Activated CD8-positive, alpha-beta memory T cell treated with anti-CD3 and anti-CD28 coated beads, Interleukin-2, amount 50 U/mL, for 48 hours (primary cell): ENCODE measurements around the gene MB21D2.

Experiments used
- DNase-seq: peaks from one replicate; pipeline ENCODE4 v3.0.0-alpha.2; 2020

The MB21D2 gene

DNA sequence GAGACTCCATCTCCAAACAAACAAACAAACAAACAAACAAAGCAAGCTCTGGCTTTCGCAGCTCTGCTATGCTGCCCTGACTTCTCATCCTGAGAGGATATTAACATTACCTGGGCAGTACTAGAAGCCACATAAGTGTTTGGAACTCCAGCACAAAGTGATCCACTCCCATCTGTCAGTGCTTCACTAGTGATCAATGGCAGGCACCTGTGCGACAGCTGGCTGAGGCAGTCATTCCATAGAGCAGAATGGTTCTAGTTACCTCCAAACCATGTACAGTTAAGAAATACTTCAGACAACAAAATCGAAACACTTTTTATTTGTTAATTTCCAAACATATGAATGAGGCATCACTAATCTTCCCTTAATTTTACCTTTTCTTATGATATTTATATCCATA, 2.8 kb upstream of the MB21D2 start:
- no peak for DNase-seq

DNA sequence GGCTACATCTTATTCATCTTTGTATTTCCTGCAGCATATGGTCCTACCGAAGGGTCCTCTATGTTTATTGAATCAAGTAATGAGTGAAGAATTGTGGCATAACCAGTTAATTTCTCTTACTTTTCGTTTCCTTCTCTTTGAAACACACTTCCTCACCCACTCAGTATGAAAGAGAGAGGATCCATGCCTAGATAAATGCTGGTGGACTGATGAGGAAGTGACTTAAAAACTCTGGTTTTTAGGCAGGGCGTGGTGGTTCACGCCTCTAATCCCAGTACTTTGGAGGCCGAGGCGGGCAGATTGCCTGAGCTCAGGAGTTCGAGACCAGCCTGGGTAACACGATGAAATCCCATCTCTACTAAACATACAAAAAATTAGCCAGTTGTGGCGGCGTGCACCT, 2.2 kb upstream of the MB21D2 start:
- no peak for DNase-seq

DNA sequence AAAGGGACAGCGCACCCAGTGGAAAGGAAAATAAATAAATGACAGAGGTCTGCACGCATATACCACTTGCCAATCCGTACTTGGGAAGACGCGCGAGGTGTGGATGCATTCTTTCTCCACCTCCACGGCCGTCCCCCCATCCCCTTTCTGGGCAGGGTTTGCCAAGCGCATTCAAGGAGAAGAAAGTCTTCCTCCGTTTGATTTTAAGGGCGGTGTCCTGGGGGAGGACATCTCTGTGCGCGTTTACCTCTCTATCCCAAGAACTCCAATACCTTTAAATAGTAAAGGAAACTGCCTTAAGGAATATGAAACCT, 576 bp upstream of the MB21D2 start:
- DNase-seq: no peak

DNA sequence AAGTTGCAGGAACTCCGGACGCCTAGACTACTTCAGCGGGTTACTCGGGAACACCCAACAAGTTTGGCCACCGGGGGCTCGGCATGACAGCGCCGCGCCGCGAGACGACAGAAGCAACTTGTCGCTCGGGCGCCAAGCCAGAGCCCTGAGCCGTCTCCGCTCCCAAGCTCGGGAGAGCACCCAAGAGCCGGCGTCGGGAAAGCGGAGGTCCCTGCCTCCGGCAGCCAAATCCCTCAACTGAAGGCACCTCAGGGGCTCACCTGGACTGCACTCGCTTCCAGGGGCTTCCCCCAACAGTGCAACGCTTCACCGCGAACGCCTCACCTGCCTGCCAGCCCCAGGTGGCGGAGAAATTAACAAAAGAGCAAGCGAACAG, 640 bp downstream of the MB21D2 start:
- peak; percentile 64 for DNase-seq

DNA sequence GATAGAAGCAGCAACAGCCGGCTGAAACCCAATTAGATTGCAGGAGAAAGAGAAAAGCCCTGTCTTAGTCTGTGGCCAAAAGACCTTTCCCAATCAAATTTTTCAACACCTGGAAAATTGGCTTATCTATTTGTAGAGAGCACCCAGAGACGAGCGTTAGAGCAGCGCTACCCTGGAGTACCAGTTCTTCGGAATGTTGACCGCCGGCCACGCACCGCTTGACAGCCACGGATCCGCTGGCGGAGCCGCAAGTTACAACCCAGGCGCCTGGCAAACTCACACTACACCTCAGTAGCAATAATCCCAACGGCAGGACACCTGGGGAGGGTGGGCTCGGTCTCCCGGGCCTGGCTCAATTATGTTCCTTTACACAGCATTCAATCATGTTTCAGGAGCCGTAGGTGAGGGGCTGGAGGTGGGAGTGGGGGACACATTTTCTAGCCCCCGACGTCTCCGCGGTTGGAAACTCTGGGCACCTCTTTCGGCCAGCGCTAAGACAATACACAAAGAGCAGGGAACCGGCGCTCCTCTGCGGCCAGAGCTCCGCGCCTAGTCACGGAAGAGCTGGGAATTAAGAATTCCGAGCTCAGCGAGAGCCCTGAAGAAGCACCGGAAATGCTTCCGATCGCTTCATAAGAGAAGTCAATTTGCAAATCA, 1.2 kb downstream of the MB21D2 start:
- no peak for DNase-seq

DNA sequence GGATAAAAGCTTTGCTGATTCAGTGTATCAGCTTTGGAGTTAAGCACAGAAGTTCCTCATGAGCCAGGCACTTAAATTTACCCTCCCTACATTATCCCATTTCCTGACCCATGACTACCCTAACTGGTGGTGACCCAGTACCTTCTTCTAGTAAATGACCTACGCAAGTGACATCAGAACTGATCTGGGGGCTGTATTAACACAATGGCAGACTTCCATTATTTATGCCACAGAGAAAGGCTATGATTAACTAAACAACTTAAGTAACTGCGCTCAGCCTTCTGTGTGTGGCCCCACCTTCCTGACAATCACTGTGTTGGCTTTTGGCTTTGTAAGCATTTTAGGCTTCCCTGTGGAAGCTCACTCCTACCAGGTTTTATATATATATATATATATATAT, 1.9 kb downstream of the MB21D2 start:
- no peak for DNase-seq

DNA sequence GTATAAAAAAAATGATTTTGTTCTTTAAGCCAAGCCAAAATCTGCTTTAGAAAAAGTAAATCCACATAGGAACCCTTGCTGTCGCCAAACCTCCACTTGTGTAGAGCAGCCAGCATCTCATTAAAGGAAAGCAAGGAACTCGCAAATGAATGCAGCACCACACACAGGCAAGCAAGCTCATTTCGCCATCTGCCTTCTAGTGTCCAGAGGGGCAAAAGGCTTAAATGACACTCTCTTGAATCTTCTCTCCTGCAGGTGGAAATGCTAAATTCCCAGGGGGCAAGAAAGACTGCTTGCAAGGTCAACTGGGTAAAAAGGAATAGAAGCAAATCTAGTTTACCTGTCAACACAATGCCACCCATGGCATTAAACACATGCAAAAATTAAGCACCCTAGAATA, 2.4 kb downstream of the MB21D2 start:
- DNase-seq: no peak

DNA sequence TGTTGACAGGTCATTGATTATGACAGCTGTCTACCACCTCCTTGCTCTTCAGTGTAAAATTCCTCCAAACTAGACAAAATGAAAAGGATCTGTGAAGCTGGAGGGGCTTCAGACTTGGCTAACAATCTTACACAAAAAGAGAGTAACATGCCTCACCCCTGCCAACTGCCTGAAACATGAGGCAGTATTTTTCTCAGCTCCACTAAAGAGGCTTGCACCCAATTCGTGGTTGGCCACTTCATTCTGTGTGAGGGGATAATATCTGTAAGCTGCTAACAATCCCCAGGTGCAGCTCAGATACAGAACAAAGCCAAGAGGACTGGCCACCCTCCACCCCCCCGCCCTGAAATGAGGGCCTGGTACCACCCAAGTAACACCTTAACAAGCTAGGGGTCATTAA, 2.8 kb downstream of the MB21D2 start:
- no peak for DNase-seq

DNA sequence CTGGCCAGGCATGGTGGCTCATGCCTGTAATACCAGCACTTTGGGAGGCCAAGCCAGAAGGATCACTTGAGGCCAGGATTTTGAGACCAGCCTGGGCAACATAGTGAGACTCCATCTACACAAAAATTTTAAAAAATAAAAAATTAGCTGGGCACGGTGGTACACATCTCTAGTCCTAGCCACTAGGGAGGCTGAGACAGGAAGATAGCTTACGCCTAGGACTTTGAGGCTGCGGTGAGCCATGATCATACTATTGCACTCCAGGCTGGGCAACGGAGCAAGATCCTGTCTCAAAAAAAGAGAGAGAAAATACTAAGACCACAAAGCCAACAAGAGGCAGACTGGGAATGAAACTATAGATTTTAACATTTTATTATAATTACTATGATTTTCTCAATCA, 4.1 kb downstream of the MB21D2 start:
- no peak for DNase-seq

DNA sequence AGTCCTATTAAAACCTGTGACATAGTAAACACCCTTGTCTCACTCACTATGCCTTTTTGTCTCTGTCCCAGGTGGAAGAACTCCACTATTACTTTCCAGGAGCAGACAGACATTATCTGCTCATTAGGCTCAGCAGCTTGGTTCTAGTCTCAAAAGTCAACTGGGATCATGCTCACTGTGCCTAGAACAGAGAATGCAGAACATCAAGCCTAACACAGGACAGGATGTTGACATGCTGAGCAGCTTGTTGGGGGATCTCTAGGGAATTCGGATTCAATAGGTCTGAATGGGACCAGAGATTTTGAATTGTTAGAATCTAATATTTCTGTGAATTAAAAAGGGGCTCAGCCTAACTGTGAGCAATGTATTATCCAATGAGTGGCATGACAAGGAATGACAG, 6.4 kb downstream of the MB21D2 start:
- DNase-seq: no peak

DNA sequence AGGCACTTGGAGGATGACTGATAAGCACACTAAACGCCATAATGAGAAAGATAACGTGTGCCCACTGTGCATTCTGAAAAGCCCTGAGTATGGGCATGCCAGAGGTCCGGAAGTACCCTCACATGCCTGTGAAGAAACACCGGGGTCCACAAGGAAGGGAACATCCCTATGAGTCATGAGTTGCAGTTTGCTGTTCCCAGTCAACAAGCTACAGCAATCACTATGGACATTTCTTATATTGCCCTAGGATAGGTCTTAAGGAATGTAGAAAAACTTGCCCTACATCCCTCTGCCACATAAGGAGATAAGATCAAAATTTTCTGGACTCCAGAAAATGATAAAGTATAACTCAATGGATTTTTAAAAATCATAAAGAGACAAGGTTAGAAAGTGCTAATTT, 9.9 kb downstream of the MB21D2 start:
- no peak for DNase-seq

DNA sequence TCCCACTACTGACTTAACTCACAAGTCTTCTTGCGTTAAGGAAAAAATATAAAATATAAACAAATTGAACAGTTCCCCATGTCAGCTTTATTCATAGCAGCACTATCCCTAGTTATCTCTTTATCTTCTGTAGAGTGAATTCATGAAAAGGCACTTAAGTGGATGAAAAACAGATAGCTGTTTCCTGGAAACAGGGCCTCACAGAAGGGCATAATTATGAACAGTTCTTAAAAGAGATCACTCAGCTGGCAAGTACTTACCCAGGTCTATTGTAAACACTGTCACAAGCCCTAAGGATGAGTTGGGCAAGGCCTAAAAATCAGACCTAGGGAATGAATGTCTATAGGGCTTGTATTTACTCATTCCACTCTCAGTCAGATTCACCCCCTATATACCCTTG, 10.7 kb downstream of the MB21D2 start:
- no peak for DNase-seq

DNA sequence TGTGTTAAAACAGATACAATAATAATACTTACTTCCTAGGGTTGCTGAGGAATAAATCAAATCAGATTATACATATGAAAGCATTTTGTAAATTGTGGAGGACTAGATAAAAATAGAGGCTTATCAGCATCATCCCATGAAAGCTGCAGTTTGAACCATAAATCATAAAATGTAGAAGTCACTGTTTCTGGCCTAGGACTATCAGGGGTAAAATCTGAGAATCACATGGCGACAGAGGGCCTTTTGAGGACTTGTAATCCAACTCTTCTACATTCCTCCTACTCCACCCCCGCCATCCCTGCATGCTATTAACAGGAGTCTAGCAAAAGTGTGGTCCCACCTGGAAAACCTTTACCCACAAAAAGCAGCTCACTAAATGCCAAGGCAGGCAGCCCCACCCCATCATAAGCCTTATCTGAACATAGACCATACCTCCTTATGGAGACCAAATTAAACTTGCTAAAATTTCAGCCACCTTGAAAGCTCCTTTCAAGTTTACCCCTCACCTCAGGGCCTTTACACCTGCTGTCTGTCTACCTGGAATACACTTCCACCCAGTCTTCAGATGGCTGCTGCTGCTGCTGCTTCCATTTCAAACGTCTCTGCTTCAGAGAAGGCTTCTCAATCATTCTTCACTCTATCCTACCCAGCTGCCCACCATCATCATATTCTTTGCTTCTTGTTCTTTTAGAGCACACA, 11.5 kb downstream of the MB21D2 start:
- no peak for DNase-seq

DNA sequence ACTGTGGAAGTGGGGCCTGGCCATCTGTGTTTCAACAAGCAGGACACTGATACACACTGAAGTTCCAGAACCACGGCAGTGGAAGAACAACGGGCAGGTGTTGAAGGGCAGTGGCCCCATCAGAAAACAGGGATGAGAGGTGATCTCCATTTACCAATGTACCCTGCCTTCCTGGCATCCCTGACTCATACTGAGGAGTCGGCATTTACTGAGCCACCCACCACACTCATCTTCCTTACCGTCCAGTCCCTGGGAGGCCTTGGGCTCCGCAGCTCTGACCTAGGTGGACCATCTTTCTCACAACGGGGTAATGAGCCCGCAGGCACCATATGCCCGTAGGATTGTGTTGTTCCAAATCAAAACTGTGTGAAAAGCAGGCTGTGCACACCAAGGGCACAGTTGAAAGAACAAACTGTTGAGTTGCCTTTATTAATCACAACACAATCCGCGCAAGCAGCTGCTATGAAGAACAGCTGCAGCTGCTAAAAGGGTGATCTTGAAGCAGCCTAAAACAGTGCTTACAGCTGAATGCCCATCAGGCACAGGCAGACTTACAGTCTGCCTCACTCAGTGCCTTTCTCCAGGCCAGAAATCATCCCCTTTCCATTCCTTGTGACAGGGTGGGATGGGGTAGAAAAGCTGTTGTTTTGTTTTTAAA, 12.9 kb downstream of the MB21D2 start:
- no peak for DNase-seq

DNA sequence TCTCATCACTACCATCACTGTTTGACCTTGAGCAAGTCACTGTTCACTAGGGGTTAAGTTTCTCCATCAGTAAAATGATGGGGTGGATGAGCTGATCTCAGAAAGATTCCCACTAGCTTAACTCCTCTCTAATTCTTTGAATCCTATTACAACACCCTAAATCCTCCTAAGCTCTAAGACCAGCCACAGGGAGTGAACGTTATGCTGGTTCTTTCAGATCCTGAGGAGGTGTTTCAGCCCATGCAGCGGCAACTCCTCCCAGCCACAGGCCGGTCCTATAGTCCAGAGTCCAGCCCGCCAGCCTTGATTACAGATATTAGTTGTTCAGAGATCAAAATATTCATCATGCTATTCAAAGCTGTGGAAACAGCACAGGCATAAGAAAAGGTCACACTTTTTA, 15.1 kb downstream of the MB21D2 start:
- no peak for DNase-seq

DNA sequence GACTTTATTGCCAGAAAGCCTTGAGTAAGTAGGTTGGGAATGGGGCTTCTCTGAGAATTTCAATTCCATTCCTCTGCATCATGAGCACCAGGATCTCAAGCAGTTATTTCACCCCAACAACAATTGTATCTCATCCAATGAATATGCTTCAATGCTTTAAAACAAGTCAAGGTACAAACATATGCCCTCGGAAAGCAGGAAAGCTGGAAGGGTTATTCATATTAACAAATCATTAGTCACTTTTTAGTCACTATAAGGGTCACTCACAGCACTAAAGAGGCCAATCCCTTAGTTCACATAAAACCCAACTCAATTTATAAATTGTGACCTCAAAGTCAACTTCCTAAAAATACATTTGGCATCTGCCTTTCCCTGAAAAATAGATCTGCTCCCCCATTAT, 16.2 kb downstream of the MB21D2 start:
- DNase-seq: no peak

DNA sequence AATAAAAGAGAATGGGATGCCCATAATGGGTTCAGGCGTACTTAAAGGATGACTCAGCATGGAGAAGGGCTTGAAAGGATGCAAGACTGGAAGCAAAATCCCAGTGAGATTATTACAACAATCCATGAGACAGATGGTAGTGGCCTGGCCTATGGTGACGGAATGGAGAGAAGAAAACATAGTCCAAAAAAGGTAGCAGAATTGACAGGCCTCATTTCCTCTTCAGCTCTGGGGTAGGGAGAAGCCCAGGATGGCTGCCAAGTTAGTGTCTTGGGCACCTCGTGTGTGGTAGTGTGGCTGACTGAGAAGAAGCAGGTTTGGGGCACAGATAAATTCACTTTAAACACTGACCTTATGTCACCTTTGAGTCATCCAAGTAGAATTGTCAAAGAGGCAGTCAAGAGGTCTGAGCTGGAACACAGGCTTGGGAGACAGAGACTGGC, 18.1 kb downstream of the MB21D2 start:
- DNase-seq: no peak

DNA sequence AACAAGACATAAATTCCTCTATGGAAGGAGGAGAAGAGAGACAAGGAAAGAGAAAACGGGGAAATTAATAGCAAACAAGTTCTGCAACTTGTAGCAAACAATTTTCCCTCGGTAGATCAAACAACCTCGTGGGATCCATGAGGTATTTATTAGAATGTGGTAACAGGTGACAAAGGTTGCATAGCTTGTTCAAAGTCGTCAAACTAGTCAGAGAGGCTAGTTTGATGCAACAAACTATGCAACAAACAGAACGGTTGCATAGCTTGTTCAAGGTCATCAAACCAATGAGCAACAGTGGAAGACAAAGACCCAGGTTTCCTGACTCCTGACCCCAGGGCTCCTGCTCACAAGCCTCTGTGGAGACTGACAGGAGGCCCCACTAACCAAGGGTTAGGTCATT, 20.7 kb downstream of the MB21D2 start:
- DNase-seq: no peak

DNA sequence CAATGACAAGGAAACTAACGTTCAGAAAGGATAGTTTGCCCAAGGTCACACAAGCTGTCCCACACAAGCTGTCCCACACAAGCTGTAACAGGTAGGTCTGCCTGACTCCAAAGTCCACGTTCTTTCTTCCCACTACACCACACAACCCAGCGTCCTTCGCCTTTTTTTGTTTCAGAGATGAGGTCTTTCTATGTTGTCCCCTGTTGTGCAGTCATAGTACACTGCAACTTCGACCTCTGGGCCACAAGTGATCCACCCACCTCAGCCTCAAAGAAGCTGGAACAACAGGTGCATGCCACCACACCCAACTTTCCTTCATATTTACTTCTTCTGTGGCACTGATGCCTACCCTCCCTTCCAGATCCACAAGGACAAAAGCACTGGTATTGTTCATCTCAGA, 21.4 kb downstream of the MB21D2 start:
- no peak for DNase-seq

DNA sequence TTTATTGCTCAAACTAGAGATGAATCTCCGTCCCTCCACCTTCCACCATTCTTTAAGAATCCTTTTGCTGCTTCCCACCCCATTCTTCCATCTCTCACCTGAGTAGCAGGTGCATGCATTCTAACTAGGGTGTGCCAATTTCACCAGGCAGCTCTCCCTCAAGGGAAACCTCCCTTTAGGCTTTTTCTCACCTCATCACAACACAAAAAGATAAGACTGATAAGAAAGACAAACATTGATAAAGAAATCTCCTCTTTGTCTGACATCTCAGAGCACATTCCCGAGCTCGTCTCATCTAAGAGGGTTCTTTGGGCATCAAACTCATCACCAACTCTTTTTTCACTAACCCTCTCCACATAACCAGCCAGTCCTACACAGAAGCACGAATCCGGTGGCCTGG, 23.0 kb downstream of the MB21D2 start:
- DNase-seq: no peak

DNA sequence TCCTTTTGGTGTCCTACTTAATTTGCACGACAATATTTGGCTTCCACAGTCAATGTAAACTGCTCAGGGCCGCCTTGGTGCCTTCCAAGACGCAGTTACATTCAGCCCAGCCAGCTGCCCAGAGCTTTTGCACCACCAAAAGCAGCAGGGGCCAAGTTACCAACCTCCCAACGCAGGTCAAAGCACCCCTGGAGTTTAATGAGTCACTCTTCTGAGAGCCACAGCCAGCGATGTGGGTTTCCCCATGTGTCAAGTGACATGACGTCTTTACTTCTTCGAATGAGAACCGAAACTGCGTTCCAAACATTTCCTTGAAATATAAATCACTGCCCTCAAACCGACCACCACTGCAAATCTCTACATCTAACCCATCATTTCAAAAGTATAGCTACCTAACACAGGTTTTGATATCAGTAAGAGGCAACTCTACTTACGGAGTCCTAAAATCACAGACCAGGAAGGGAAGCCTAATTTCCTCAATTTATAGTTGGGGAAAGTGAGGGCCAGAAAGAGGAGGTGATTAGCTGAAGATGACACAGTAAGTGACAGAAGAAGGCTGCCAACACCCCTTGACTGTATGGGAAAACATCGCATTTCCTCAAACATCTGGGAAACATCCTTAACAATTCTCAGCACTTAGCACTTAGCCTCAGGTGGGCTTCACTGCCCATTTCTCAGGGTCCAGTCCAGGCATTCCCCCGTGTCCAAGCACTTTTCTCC, 24.5 kb downstream of the MB21D2 start:
- peak; percentile 74 for DNase-seq

DNA sequence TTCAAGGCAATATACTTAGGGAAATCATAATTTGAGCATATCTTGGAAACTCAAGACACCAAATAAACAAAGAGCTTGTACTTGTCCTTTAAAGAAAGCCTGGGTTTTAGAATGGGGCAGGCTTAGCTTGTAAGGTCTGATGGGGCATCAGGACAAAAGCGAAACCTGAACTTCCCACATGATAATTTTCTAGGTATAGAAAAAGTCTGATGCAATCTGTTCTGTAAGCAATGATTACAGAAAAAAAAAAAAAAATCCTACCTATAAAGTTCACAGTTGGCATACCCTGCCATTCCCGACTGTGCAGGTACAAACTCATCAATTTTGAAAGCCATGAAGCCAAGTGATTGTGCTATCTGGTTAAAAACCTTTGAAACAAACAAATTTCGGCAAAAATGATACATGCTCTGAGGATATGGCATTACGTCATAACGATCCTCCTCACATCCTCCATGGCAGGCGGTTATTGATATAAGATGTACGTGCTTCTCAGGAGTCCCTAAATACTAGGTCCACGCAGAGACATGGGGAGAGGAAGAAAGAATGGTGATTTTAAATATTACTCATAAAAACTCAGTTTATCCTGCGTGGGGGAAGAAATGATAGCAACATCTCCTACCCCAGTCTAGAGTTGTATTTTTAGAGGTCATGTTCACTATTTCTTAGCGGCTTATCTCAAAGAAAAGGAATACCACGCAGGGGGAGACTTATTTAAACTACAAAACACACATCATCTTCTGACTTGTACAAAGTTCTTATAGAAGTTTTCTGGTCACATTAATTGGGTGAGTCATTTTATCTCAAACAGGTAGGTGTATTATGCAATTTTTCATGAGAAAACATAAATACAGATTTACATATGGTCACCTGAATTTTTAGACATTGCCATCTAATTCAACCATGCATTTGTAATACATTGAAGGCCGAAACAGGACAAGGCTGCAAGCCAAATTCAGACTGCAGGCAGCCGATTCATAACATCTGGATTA, 27.0 kb downstream of the MB21D2 start:
- no peak for DNase-seq

DNA sequence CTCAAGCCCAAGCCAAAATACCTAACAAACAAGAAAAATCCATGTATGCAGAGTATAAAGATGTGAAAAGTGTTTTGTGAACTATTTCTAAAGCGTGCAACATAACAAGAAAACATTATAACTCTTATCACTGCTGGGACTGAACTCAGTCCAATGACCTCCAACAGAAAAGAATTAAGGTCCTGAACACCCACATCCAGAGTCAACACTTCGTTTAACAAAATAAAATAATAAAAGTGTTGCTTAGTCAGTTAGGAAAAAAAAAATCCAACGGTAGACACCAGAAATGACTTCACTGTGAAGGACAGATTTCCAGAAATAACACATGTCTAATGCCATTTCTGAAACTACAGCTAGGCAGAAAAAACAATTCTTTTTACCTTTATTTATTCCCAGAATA, 28.0 kb downstream of the MB21D2 start:
- DNase-seq: no peak
